Urinary bladder (tissue), 4 donors: ENCODE measurements around the gene OBSCN. TPM values are rescaled to one million over a fixed set of nuclear protein-coding genes. Genes with fewer than 3 reads are reported as not detected.
A peak's percentile ranks its signal among the peaks of the same experiment; 100 is the strongest.

Experiments
- DNase-seq: peaks from one replicate; pipeline ENCODE4 v3.0.0-alpha.2; 2015; ENCODE audit errors: extremely low spot score
- H3K27ac ChIP-seq: one replicate; pipeline ENCODE4 v1.5.1; 2013; ENCODE audit warnings: low read depth, mild to moderate bottlenecking, moderate library complexity
- H3K36me3 ChIP-seq: one replicate; pipeline ENCODE4 v1.6.1; 2013; ENCODE audit warnings: mild to moderate bottlenecking, moderate library complexity; ENCODE audit not compliant: insufficient read depth
- H3K4me1 ChIP-seq: one replicate; pipeline ENCODE4 v1.6.1; 2013; ENCODE audit warnings: mild to moderate bottlenecking, moderate library complexity; ENCODE audit not compliant: insufficient read depth
- H3K4me3 ChIP-seq: one replicate; pipeline ENCODE4 v1.5.1; 2013; ENCODE audit warnings: low read depth, low read length
- WGBS: extraction: QIAGEN DNeasy Blood & Tissue Kit; methylation state at CpG from one replicate; pipeline ENCODE4 v1.1.7; 2013; 5-methylcytosine and 5-hydroxymethylcytosine counted together
- polyA plus RNA-seq: library from polyadenylated mRNA; stranded (reverse); fragments of 200-250 nt; gene quantifications from one replicate; pipeline ENCODE4 v1.2.3, GENCODE V29; 2013
- total RNA-seq: library from RNA; depleted of rRNA; stranded (reverse); fragments of >200 nt; gene quantifications from one replicate; pipeline ENCODE4 v1.2.3, GENCODE V29; 2014
- donor health status: healthy with polysubstance abuse.
- donor health status: healthy.

Gene OBSCN
- total and polyA plus RNA-seq, 2 donors = 8.4 to 29.1 TPM

- H3K36me3 ChIP-seq = no peaks in the 10 kb centered on the region
- peak overlapping the region; percentile 61 for H3K27ac ChIP-seq
- 15% methylated on average over 29 of the region's 29 CpGs for WGBS
- DNase-seq = no peak
- H3K4me3 ChIP-seq = peak overlapping the region; percentile 91
- H3K4me1 ChIP-seq = peaks cover 3% of the 10 kb centered on the region
These were observed 199.5 kb downstream of the OBSCN start for GRCh38 chr1:228407106-228408040.

GRCh38 chr1:228408041-228408868 lies 200.4 kb downstream of the OBSCN start:
- H3K4me1 ChIP-seq = peaks cover 3% of the 10 kb centered on the region
- no peak overlapping the region for H3K4me3 ChIP-seq
- no peak for DNase-seq
- WGBS = 94% methylated on average over 27 of the region's 27 CpGs
- H3K36me3 ChIP-seq = no peaks in the 10 kb centered on the region
- no peak overlapping the region for H3K27ac ChIP-seq

- WGBS = 89% methylated on average over 19 of the region's 19 CpGs
- Histone ChIP-seq H3K27ac (no peak overlapping the region), H3K4me1 (peaks cover 3% of the 10 kb centered on the region), H3K36me3 (no peaks in the 10 kb centered on the region), H3K4me3 (no peak overlapping the region)
- no peak for DNase-seq
These were observed 201.3 kb downstream of the OBSCN start for GRCh38 chr1:228408869-228409805.

- no peaks in the 10 kb centered on the region for H3K36me3 ChIP-seq
- H3K27ac ChIP-seq = no peak overlapping the region
- no peaks in the 10 kb centered on the region for H3K4me1 ChIP-seq
- DNase-seq = no peak
- no peak overlapping the region for H3K4me3 ChIP-seq
- WGBS = 81% methylated on average over 8 of the region's 8 CpGs
These were observed 202.2 kb downstream of the OBSCN start for GRCh38 chr1:228410015-228410414.

DNA sequence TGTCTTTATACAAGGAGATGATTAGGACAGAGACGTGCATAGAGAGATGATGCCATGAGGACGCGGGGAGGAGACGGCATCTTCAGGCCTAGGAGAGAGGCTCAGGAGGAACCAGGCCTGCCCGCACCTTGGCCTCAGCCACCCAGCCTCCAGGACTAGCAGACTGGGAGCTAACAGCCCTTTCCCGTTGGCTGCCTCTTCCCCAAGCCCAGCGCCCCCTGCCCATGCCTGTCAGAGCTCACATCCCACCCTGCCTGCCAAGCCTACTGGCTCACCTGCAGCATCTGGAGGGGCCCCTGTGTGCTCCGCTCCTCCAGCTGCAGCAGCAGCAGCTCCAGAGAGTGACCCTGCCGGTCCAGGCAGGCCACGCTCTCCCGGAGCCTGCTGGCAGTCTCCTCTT lies 202.8 kb downstream of the OBSCN start:
- H3K27ac ChIP-seq = no peak overlapping the region
- H3K4me3 ChIP-seq = no peak overlapping the region
- DNase-seq = no peak
- no peaks in the 10 kb centered on the region for H3K36me3 ChIP-seq
- no peaks in the 10 kb centered on the region for H3K4me1 ChIP-seq
- WGBS = 88% methylated on average over 11 of the region's 11 CpGs

DNA sequence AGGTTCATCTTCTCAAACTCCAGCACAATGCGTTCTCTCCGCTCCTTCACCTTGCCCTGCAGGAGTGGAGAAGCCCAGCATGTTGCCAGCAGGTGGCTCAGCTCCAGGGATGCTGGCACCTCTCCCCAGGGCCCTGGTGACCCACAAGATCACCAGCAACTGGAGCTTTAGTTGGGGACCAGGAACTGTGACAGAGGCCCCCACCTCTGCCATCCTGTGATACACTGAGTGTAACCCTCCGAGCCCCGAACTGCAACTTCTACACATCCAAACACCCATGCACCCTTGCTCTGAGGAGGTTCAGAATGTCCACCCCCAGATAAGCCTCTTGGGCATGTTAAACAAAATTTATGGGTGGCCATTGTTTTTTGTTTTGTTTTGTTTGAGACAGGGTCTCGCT lies 203.3 kb downstream of the OBSCN start:
- no peak for DNase-seq
- no peaks in the 10 kb centered on the region for H3K36me3 ChIP-seq
- WGBS = 98% methylated on average over 5 of the region's 5 CpGs
- no peak overlapping the region for H3K27ac ChIP-seq
- H3K4me1 ChIP-seq = no peaks in the 10 kb centered on the region
- no peak overlapping the region for H3K4me3 ChIP-seq

- WGBS = 90% methylated on average over 9 of the region's 9 CpGs
- Histone ChIP-seq H3K4me1 (no peaks in the 10 kb centered on the region), H3K36me3 (no peaks in the 10 kb centered on the region), H3K27ac (no peak overlapping the region), H3K4me3 (no peak overlapping the region)
- DNase-seq = no peak
These were observed 203.9 kb downstream of the OBSCN start for GRCh38 chr1:228411548-228412430.

DNA sequence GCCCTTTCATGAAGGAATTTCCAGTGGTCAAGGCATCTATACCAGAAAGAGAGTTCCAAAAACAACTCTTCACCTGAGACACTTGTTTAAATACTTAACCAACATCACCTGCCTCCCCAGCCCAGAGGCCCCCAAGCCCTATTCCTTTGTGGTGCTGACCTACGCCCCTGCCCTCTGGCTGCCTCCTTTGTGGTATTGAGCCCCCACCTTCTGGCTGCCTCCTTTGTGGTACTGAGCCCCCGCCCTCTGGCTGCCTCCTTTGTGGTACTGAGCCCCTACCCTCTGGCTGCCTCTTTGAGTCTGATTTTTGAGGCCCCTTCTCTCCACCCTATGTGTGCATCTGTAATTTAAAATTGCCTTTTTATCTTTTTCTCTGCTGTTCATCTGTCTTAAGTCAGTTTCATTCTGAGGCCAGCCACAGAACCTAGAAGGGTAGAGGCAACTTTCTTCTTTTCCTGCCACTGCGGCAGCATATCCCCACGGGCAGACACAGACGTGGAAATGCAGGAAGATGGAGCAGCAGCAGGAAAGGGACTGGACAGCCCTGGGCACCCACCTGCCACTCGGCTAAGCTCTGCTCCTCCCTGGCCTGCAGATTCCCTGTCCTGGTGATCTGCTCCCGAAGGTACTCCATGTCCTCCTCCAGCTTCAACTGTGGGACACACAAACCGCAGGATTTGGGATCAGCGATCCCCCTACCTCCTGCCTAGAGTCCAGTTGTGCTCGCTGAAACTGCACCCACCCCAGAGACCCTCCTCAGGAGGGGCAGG lies 205.6 kb downstream of the OBSCN start:
- no peak for DNase-seq
- WGBS = 89% methylated on average over 10 of the region's 10 CpGs
- Histone ChIP-seq H3K4me1 (no peaks in the 10 kb centered on the region), H3K4me3 (no peak overlapping the region), H3K27ac (no peak overlapping the region), H3K36me3 (no peaks in the 10 kb centered on the region)

DNA sequence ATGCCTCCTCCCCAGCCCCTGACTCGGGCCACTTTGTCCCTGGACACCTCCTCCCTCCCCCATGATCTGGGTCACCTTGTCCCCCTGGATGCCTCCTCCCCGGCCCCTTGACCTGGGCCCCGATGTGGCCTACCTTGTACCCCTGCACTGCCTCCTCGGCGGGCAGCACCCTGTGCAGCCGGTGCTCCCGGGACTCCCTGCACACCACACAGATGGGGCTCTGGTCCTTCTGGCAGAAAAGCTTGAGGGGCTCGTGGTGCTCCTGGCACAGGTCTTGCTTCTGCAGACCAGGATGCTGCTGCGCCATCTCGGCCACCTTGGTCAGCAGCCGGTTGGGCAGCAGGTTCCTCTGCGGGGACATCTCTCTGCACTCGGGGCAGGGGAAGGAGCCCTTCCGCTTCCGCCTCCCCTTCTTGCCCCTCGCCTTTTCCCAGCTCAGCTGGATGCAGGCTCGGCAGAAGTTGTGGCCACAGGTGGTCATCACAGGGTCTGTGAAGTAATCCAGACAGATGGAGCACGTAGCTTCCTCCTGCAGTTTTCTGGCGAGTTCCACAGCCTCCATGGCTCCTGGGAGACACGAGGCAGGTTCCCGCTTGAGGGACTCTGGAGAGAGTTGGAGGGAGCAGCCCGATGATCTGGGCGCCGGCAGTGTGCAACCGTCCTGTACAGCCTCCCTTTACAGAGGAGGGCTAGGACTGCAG lies 206.8 kb downstream of the OBSCN start:
- Histone ChIP-seq H3K4me1 (no peaks in the 10 kb centered on the region), H3K4me3 (no peak overlapping the region), H3K36me3 (no peaks in the 10 kb centered on the region), H3K27ac (no peak overlapping the region)
- WGBS = 75% methylated on average over 25 of the region's 25 CpGs
- no peak for DNase-seq

DNA sequence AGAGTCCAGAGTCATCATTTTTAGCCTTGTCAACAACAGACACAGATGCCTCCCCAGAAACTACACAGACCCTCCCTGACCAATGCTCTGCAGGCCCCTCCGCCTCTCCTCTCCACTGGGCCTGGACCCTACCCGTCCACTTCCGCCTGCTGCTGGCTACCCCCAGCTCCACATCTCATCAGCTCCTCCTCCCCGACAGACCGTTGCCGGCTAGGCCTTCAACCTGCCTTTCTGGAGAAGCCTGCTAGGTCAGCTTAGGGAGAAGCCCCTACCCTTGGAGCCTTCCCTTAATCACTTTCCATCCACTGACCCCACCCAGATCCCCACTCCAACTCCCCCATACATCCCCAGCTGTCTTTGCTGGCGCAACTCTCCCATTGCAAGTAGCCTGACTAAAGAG lies 207.4 kb downstream of the OBSCN start:
- no peak overlapping the region for H3K4me3 ChIP-seq
- DNase-seq = no peak
- no peaks in the 10 kb centered on the region for H3K4me1 ChIP-seq
- WGBS = 40% methylated on average over 7 of the region's 7 CpGs
- no peaks in the 10 kb centered on the region for H3K36me3 ChIP-seq
- H3K27ac ChIP-seq = no peak overlapping the region

DNA sequence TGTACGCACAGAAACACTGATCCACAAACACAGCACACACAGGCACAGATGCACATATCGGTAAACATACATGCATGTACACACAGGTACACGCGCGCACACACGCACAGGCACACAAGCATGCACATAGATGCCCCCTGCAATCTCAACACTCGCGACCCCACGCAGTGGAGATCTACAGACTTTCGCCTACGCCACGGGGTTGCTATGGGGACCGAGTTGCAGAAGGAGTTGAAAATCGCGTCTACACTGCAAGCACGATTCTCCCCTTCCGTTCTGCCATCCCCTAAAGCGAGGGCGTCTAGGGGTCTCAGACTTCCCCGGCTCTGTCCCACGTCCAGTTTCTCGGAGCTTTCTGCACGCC lies 208.0 kb downstream of the OBSCN start:
- DNase-seq = no peak
- Histone ChIP-seq H3K4me3 (peak overlapping the region; percentile 33), H3K27ac (no peak overlapping the region), H3K36me3 (no peaks in the 10 kb centered on the region), H3K4me1 (no peaks in the 10 kb centered on the region)
- 17% methylated on average over 23 of the region's 23 CpGs for WGBS
